NCI-H146 treated with DMSO at 0.1 percent for 48 hours (cell line): Measurements from ENCODE around the gene L1CAM.

Source experiments
- DNase-seq: peaks from one replicate; lab custom pipeline; 2025; ENCODE audit not compliant: unreplicated experiment; lab: John Stamatoyannopoulos, UW

The L1CAM gene

DNA sequence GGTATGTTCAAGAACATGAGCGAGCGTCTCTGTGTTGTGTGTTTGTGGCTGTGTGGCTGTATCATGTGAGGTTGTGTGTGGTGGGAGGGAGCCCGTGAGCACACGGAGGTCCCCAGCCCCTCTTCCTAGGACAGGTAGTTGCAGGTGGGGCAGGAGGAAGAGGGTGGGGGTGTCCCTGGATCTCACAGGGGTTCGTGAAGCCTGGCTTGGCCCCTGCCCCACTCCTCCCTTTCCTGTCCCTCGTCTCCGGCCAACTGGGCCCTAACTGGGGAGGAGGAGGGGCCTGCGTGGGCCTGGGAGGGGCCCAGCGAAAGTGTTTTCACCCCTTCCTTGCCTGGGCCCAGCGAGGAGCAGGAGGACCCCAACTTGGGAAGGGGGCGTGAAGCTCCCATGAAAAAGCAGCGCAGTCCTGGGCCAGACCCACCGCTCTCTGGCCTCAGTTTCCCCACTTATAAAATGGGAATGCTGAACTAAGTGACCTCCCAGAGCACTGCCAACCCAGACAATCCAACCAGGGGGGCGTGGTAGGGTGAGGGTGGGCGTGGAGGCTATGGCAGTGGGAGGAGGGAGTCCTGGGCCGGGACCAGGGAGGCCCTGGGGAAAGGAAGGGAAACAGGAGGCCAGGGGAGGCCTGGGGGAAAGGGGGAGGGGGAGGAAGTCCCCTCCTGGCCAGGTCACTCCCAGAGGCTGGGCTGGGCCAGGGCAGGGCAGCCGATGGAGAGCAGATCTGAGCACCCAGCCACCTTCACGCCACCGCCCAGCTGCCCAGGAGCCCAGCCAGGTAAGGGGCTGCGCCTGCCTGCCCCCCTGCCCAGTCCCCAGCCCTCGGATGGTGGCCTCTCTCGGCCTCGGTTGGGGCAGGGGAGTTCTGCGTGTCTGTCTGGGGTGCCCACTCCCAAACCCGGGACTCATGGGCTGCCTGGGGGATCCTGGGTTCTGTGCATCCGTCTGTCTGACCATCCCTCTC is 18.3 kb upstream of the L1CAM start, which contains the start of gene AVPR2:
Gene AVPR2, plus strand, starts transcription at position 683 of the 967 bp plus-strand sequence. CDS start 473 bp downstream, outside the sequence.
- DNase-seq, result no peak

GRCh38 chrX:153903238-153903980 is 17.4 kb upstream of the L1CAM start:
- DNase-seq, result no peak

GRCh38 chrX:153902385-153902784 is 16.4 kb upstream of the L1CAM start:
- no peak for DNase-seq

DNA sequence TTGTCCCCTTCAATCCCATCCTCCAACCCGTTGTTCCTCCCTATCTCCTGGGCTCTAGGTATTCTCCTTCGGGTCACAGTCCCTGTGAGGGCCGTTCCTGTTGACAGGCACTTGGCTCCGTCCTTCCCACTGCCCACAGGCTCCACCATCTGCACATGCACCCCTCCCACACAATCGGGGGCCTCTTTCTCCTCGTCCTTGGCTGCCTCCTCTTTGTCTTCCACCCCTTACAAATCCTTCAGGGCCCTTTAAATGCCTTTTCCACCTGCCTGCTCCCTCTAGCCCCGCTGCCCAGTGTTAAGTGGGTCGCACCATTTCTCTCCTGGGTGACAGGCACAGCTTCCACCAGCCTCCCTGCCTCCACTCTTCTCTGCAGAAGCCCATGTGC is 15.8 kb upstream of the L1CAM start:
- no peak for DNase-seq

DNA sequence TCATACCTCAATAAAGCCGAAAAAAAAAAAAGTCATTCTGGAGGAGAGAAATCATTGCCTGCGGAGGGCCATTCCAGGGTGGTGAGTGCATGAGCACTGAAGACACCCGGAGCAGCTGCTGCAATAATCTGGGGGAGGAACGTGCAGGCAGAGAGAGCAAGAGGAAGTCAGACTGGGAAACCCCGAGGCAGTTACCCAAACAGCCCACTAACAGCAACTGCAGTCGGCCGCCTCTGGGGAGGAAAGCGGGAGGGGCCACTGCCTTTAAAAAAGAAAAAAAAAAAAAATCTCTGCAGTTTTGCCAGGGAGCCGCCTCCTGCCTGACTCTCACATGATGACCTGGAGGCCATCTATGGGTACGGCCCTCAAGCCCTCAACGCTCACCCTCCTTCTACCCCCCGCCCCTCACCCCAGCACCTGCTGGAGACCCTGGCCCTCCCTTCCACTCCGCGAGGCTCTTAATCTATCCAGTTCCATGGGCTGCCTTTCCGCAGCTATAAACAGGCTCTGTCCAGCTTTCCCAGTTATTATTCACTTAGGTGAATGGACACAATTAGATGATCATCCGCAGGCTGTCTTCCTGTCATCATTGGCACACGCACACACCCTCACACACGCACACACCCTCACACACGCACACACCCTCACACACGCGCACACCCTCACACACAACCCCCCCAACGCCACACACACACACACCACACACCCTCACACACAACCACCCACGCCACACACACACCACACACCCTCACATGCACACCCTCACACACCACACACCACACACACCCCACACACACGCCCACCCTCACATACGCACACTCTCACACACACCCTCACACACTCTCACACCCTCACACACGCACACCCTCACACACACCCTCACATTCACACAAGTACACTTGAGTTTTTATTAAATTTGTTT is 15.1 kb upstream of the L1CAM start:
- peak; percentile 54 for DNase-seq

GRCh38 chrX:153897899-153898298 is 11.9 kb upstream of the L1CAM start:
- DNase-seq, result no peak

DNA sequence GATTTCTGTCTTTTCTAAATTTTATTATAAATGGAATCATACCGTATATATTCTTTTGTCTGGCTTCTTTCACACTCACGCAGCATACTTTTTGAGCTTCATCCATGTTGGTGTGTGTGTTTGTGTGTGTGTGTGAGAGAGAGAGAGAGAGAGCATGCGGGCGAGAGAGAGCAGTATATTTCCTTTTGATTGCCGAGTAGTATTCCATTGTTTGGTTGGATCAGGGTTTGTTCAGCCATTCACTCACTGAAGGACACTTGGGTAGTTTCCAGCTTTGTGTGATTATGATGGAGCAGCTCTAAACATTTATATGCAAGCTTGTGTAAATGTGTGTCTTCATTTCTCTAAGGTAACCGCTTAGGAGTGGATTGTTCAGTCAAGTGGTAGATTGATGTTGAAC is 3.1 kb upstream of the L1CAM start:
- DNase-seq, result no peak

GRCh38 chrX:153888344-153888743 is 2.4 kb upstream of the L1CAM start:
- no peak for DNase-seq

- DNase-seq, result no peak
Observed at GRCh38 chrX:153887385-153887784, 1.4 kb upstream of the L1CAM start.

DNA sequence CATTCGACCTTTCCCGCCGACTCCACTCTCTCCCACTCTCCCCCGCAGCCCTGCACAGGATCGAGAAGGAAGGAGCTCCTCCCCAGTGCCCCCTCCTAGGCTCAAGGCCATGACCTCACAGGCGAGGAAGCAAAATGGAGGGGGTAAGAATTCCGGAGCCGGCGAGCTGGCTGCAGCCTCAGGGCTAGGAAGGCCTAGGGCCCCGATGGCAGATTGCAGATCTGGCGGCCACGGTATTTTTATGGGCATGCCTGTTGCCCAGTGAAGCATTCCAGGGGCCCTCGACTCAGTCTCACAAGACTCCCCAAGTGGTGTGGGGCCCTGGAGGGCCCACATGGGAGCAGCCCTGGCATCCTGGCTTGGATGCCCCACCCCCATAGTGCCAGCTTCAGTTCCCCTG is 942 bp upstream of the L1CAM start:
- no peak for DNase-seq

- DNase-seq, result peak; percentile 0
Observed at GRCh38 chrX:153885208-153885787, 675 bp downstream of the L1CAM start.

GRCh38 chrX:153884590-153884989 is 1.4 kb downstream of the L1CAM start:
- peak; percentile 8 for DNase-seq

- DNase-seq, result peak; percentile 22
Observed at GRCh38 chrX:153884136-153884535, 1.8 kb downstream of the L1CAM start.

DNA sequence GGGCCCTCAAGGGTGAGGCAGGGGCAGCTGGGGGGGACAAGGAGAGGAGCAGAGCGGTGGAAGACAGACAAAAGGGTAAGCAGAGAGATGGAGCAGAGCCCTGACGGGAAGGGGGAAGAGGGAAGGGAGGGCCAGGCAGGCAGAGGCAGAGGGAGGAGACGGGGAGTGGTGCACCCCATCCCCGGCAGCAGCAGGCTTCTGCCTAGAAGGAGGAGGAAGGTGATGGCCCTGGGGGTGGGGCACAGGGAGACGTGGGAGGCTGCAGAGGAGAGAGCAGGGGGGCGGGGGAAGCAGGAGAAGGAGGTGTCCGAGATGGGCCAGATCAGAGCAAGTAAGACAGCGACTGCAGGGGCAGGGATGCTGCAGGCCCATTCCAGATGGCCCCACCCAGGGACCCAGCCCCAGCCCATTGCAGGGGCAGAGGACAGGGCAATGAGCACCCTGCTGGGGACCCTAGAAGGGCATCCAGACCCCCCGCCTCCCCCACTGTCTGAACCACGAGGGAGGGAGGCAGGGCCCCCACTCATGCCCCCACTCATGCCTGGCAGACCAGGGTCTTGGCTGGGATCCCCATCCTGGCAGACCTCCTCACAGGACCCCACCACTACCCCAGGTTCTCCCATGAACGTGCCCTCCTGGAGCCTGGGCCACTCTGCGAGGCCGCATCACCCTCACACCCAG is 2.7 kb downstream of the L1CAM start:
- no peak for DNase-seq

DNA sequence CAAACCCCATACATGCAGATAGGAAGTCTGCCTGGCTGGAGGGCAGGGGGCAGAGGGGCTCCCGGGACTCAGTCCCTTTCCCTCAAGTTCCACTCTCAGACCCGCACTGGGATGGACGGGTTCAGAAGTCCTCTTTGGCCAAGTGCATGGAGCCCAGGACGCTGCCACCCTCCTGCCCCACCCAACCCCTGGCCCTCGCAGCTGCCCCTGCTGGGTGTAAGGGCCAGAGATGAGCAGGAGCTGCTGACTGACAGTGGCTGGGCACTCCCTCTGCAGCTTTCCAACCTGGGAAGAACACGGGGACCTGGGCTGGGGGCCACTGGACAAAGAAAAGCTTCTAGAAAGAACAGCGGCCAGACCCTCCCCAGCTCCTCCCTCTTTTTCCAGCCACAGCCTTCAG is 3.4 kb downstream of the L1CAM start:
- DNase-seq, result no peak

DNA sequence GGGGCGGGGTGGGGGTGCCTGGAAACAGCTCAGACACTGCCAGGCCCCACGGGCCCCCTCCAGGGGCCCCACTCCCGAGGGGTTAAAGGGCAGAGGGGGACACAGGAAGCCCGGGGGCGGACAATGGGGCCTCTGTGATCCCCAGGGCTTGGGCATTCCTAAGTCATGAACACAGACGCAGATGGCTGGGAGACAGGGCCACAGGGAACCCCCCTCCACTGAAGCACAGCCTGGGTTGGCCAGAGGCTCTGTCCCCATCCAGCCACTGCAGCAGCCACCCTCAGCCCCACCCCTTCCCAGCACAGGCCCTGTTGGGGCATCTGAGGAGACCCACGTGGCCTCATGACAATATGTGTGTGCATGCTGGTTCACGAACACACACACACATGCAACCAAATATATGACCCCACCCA is 3.9 kb downstream of the L1CAM start:
- no peak for DNase-seq

DNA sequence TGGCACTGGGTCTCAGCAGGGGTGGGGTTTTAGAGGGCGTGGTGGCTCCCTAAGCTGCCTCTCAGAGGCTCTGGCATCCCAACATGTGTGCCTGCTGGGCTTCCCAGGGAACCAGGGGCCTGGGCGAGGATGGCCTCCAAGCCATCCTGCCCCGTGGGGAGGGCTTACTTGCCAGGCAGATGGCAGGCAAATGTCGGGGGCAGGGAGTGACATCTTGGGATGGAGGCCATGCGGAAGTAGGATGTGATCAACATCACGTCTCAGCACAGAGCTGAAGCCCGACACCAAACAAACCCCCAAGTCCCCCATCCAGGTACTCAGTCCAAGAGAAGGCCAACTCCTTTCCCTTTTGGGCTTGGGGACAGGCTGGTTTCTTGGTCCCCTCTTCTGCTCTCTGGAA is 4.7 kb downstream of the L1CAM start:
- DNase-seq, result no peak

DNA sequence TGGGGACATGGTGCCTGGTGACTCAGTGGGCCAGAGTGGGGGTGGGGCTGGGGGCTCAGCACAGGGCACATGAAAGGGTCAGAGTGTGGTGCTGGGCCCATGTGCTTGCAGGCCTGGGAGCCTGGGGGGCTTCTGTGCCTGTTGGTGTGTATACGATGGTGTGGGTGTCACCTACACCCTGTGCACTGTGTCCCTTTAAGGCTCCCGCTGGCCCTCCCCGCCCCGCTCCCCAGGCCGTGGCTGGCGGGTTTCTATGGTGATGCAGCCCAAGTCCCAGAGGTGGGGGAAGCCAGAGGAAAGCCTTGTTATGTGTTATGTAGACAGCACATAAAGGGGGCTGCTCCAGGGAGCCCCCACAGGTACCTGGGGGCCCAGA is 5.5 kb downstream of the L1CAM start:
- DNase-seq, result no peak

- DNase-seq, result no peak
Observed at GRCh38 chrX:153879741-153880439, 6.1 kb downstream of the L1CAM start.
